MM.1S (cell line): ENCODE data around the gene DNAH6.

ENCODE experiments used
- DNase-seq: peaks from one replicate; pipeline ENCODE4 v3.0.0-alpha.2; 2015
- H2AFZ ChIP-seq: fragments of 300-600 bp; sonication (generic); 2 replicates; pipeline ENCODE4 v1.6.0; 2016; ENCODE audit warnings: antibody characterized with exemption, low read length
- H3F3A ChIP-seq: fragments of 300-600 bp; sonication (generic); 2 replicates; pipeline ENCODE4 v1.6.1; 2016; ENCODE audit warnings: mild to moderate bottlenecking, antibody characterized with exemption, low read length, moderate library complexity, mixed read lengths; ENCODE audit not compliant: insufficient read depth
- H3K27ac ChIP-seq: fragments of 300-600 bp; sonication (generic); 2 replicates; pipeline ENCODE4 v1.5.1; 2016; ENCODE audit warnings: mild to moderate bottlenecking, low read length
- H3K27me3 ChIP-seq: fragments of 300-600 bp; sonication (generic); replicated peaks from 2 replicates; pipeline ENCODE4 v1.6.0; 2016; ENCODE audit warnings: low read length; ENCODE audit not compliant: insufficient read depth
- H3K36me3 ChIP-seq: fragments of 300-600 bp; sonication (generic); replicated peaks from 2 replicates; pipeline ENCODE4 v1.6.1; 2016; ENCODE audit warnings: mild to moderate bottlenecking, low read length, mixed read lengths; ENCODE audit not compliant: insufficient read depth
- H3K4me1 ChIP-seq: fragments of 300-600 bp; sonication (generic); 2 replicates; pipeline ENCODE4 v1.6.1; 2016; ENCODE audit warnings: low read length, mixed read lengths
- H3K4me2 ChIP-seq: fragments of 300-600 bp; sonication (generic); 2 replicates; pipeline ENCODE4 v1.6.0; 2016; ENCODE audit warnings: low read depth, low read length
- H3K4me3 ChIP-seq: fragments of 300-600 bp; sonication (generic); 2 replicates; pipeline ENCODE4 v1.5.1; 2016; ENCODE audit warnings: low read length, mixed read lengths
- H3K79me2 ChIP-seq: fragments of 300-600 bp; sonication (generic); 2 replicates; pipeline ENCODE4 v1.6.1; 2016; ENCODE audit warnings: mixed run types, low read length, mixed read lengths
- H3K9ac ChIP-seq: fragments of 300-600 bp; sonication (generic); 2 replicates; pipeline ENCODE4 v1.6.1; 2016; ENCODE audit warnings: low read length, mixed read lengths
- H3K9me2 ChIP-seq: fragments of 300-600 bp; sonication (generic); replicated peaks from 2 replicates; pipeline ENCODE4 v1.6.1; 2016; ENCODE audit warnings: mild to moderate bottlenecking, low read length, mixed read lengths; ENCODE audit not compliant: insufficient read depth
- H3K9me3 ChIP-seq: fragments of 300-600 bp; sonication (generic); replicated peaks from 2 replicates; pipeline ENCODE4 v1.6.1; 2016; ENCODE audit warnings: mild to moderate bottlenecking, low read length, mixed read lengths; ENCODE audit not compliant: insufficient read depth
- H4K20me1 ChIP-seq: fragments of 300-600 bp; sonication (generic); 2 replicates; pipeline ENCODE4 v1.6.1; 2016; ENCODE audit warnings: mild to moderate bottlenecking, low read length, moderate library complexity, mixed read lengths; ENCODE audit not compliant: insufficient read depth
- EZH2 ChIP-seq: fragments of 300-600 bp; sonication (generic); optimal IDR thresholded peaks from 2 replicates; pipeline ENCODE3; 2017; ENCODE audit warnings: low read depth, mild to moderate bottlenecking, antibody characterized with exemption, low read length, mixed read lengths
- EZH2phosphoT487 ChIP-seq: fragments of 300-600 bp; sonication (generic); IDR thresholded peaks from 2 replicates; pipeline ENCODE4 v1.6.1; 2018; ENCODE audit warnings: antibody characterized with exemption, low read length
- TF ChIP-seq, protein P1 (sequence below): fragments of 300-600 bp; sonication (generic); IDR thresholded peaks from 2 replicates; pipeline ENCODE4 v1.5.1; 2016; ENCODE audit warnings: antibody characterized with exemption, low read length, mixed read lengths

The DNAH6 gene

DNA sequence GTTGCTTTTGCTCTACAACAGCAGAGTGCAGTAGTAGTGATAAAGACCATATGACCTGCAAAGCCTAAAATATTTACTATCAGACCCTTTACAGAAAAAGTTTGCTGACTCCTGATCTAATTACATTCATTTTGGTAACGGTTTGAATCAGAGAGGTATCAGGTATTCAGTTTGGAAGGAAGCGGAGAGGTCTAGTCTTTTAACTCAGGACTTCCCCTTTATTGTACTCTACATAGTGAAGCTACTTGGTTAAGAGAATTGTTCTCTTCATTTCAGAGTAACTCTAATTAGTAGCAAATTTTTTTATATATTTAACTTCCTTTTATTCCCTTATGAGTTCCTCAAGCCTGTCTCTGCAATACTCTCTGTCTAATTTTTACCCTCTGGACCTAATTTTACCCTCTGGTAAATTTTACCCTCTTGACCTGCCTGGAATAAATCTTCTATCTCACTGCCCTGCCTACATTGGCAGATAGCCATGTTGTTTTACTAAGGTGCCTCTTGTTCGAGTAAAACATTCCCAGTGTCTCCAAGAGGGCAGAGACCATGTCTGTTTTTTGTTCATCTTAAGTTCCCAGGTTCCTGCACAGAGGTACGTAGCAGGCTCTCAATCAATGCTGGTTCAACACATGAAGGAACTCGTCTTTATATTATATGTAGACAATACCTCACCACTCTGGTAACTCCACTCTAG lies 170.6 kb downstream of the DNAH6 start:
- H3K4me2 ChIP-seq = no peak overlapping the region
- H3K9ac ChIP-seq = no peak overlapping the region
- no peaks in the 10 kb centered on the region for H3K36me3 ChIP-seq
- no peaks in the 10 kb centered on the region for H4K20me1 ChIP-seq
- no peak overlapping the region for H3K4me3 ChIP-seq
- H3K79me2 ChIP-seq = no peaks in the 10 kb centered on the region
- no peaks in the 10 kb centered on the region for H3K9me2 ChIP-seq
- no peaks in the 10 kb centered on the region for H3F3A ChIP-seq
- H3K27me3 ChIP-seq = no peaks in the 10 kb centered on the region
- no peaks in the 10 kb centered on the region for H3K9me3 ChIP-seq
- H3K27ac ChIP-seq = no peak overlapping the region
- DNase-seq = no peak
- TF ChIP-seq EZH2phosphoT487 (no peak), EZH2 (no peak)
- TF ChIP-seq, protein P1, sequence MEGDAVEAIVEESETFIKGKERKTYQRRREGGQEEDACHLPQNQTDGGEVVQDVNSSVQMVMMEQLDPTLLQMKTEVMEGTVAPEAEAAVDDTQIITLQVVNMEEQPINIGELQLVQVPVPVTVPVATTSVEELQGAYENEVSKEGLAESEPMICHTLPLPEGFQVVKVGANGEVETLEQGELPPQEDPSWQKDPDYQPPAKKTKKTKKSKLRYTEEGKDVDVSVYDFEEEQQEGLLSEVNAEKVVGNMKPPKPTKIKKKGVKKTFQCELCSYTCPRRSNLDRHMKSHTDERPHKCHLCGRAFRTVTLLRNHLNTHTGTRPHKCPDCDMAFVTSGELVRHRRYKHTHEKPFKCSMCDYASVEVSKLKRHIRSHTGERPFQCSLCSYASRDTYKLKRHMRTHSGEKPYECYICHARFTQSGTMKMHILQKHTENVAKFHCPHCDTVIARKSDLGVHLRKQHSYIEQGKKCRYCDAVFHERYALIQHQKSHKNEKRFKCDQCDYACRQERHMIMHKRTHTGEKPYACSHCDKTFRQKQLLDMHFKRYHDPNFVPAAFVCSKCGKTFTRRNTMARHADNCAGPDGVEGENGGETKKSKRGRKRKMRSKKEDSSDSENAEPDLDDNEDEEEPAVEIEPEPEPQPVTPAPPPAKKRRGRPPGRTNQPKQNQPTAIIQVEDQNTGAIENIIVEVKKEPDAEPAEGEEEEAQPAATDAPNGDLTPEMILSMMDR = no peak
- no peaks in the 10 kb centered on the region for H3K4me1 ChIP-seq
- no peak overlapping the region for H2AFZ ChIP-seq

DNA sequence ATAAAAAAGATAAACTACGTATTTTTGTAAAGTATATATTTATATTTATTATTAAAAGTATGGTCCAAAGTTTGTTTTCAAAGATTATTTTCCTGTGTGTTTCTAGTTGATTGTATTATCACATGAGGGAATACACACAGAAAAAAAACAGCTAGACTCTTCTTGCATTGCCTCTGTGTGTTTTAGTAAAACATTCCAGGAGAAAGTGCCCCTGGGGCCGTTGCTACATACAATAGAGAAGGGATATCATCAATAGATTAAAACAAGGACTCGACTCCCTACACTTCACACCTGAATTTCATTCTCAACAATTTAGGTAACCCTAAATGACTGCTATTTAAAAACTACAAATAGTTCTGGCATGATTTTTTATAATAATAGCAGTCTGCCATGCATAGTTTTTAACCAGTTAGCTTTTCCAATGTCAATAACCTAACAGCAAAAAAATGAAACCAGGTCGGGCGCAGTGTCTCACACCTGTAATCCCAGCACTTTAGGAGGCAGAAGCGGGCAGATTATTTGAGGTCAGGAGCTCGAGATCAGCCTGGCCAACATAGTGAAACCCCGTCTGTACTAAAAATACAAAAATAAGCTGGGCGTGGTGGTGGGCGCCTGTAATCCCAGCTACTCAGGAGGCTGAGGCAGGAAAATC lies 171.3 kb downstream of the DNAH6 start:
- H3K4me2 ChIP-seq = no peak overlapping the region
- DNase-seq = no peak
- no peaks in the 10 kb centered on the region for H3K4me1 ChIP-seq
- H3K9ac ChIP-seq = no peak overlapping the region
- no peaks in the 10 kb centered on the region for H3K27me3 ChIP-seq
- no peaks in the 10 kb centered on the region for H3K36me3 ChIP-seq
- H2AFZ ChIP-seq = no peak overlapping the region
- no peaks in the 10 kb centered on the region for H4K20me1 ChIP-seq
- no peak overlapping the region for H3K4me3 ChIP-seq
- no peaks in the 10 kb centered on the region for H3F3A ChIP-seq
- no peaks in the 10 kb centered on the region for H3K9me3 ChIP-seq
- H3K9me2 ChIP-seq = no peaks in the 10 kb centered on the region
- no peaks in the 10 kb centered on the region for H3K79me2 ChIP-seq
- TF ChIP-seq, protein P1 = no peak
- TF ChIP-seq EZH2phosphoT487 (no peak), EZH2 (no peak)
- no peak overlapping the region for H3K27ac ChIP-seq

DNA sequence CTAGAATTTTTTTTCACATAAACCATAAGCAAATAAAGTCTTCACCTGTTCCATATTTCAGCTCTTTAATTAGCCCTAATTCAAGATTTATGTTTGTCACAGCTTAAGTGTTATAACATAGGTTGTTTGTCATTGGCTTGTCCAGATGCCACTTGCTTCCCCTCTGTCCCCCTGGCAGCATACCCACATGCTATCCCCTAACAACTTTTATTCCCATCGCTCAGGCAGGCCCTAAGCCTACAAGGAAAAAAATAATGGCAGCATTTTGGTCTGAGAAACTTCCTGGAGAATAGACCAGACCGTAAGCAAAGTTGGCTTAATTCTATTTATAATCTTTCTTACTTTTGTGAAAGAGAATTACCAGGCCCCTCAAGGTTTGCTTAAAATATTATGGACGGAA lies 173.9 kb downstream of the DNAH6 start:
- H3K4me3 ChIP-seq = no peak overlapping the region
- H3K4me2 ChIP-seq = no peak overlapping the region
- H3K79me2 ChIP-seq = no peaks in the 10 kb centered on the region
- no peaks in the 10 kb centered on the region for H3K27me3 ChIP-seq
- H2AFZ ChIP-seq = no peak overlapping the region
- no peaks in the 10 kb centered on the region for H3K36me3 ChIP-seq
- H3K9me2 ChIP-seq = no peaks in the 10 kb centered on the region
- TF ChIP-seq, protein P1 = no peak
- TF ChIP-seq EZH2 (no peak), EZH2phosphoT487 (no peak)
- DNase-seq = no peak
- no peaks in the 10 kb centered on the region; the same call in 1 of the 2 replicates for H3K4me1 ChIP-seq
- H4K20me1 ChIP-seq = no peaks in the 10 kb centered on the region
- H3K27ac ChIP-seq = no peak overlapping the region
- no peaks in the 10 kb centered on the region for H3K9me3 ChIP-seq
- H3F3A ChIP-seq = no peaks in the 10 kb centered on the region
- no peak overlapping the region for H3K9ac ChIP-seq
